ENCODE measurements around the gene HYAL3.

GRCh38 chr3:50337175-50337861, 38.1 kb upstream of the HYAL3 start:
- TF ChIP-seq EZH2 (IDR thresholded peaks at IDR 0.05; ENCODE audit: low read length, unreplicated experiment), result no peak
- TF ChIP-seq, protein P1, sequence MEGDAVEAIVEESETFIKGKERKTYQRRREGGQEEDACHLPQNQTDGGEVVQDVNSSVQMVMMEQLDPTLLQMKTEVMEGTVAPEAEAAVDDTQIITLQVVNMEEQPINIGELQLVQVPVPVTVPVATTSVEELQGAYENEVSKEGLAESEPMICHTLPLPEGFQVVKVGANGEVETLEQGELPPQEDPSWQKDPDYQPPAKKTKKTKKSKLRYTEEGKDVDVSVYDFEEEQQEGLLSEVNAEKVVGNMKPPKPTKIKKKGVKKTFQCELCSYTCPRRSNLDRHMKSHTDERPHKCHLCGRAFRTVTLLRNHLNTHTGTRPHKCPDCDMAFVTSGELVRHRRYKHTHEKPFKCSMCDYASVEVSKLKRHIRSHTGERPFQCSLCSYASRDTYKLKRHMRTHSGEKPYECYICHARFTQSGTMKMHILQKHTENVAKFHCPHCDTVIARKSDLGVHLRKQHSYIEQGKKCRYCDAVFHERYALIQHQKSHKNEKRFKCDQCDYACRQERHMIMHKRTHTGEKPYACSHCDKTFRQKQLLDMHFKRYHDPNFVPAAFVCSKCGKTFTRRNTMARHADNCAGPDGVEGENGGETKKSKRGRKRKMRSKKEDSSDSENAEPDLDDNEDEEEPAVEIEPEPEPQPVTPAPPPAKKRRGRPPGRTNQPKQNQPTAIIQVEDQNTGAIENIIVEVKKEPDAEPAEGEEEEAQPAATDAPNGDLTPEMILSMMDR (conservative IDR thresholded peaks at IDR 0.05; ENCODE audit: low read depth, low read length), result no peak
- no peak for TF ChIP-seq EZH2phosphoT487 (IDR thresholded peaks at IDR 0.05; ENCODE audit: borderline replicate concordance, low read length)
